Large intestine (tissue), 3 donors: Measurements from ENCODE around the gene AKAP11. TPM values are rescaled to one million over a fixed set of nuclear protein-coding genes. Genes with fewer than 3 reads are reported as not detected.
A peak's percentile ranks its signal among the peaks of the same experiment; 100 is the strongest.

Source experiments
- DNase-seq, 2 donors: peaks; one replicate each; pipeline versions ENCODE4 v3.0.0 to v3.0.0-alpha.2; 2013
- H3K27ac ChIP-seq: one replicate; pipeline ENCODE4 v1.5.1; 2013; ENCODE audit warnings: low read length
- H3K27me3 ChIP-seq: 2 replicates; pipeline ENCODE4 v1.6.1; 2013; ENCODE audit warnings: low read length; ENCODE audit not compliant: control insufficient read depth, insufficient read depth
- H3K36me3 ChIP-seq: 2 replicates; pipeline ENCODE4 v1.6.1; 2013; ENCODE audit warnings: low read length; ENCODE audit not compliant: control insufficient read depth, insufficient read depth
- H3K4me1 ChIP-seq: one replicate; pipeline ENCODE4 v1.6.1; 2013; ENCODE audit warnings: low read length; ENCODE audit not compliant: control insufficient read depth, insufficient read depth
- H3K4me3 ChIP-seq: one replicate; pipeline ENCODE4 v1.5.1; 2013; ENCODE audit warnings: low read length
- H3K9me3 ChIP-seq: one replicate; pipeline ENCODE4 v1.6.1; 2013; ENCODE audit warnings: mild to moderate bottlenecking, low read depth, low read length, moderate library complexity; ENCODE audit not compliant: control insufficient read depth
- WGBS: methylation state at CpG from one replicate; pipeline ENCODE4 v1.1.5; 2013; ENCODE audit warnings: low lambda C conversion rate; ENCODE audit not compliant: insufficient coverage; 5-methylcytosine and 5-hydroxymethylcytosine counted together
- polyA plus RNA-seq: library from polyadenylated mRNA; unstranded; fragments of 120-200 nt; gene quantifications from one replicate; pipeline ENCODE4 v1.2.1, GENCODE V29; 2013

Gene AKAP11
- polyA plus RNA-seq, 1 donor: 28.2 TPM

DNA sequence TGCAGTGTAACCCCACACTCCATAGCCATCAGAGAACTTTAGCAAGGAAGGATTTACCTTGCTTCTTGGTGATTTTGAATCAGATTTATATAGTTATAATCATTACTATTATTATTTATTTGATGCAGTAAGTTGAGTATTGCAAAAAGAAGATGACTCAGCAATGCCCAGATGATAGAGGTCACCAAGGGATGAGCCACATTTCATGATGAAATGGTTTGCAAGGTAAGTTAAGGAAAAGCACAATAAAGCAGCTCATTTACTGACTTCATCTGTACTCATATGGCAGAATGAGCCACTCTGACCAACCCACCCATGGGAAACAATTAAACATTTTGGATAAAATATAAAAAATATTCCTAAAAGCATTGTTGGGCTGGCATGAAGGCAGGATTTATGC, 59.1 kb downstream of the AKAP11 start:
- Histone ChIP-seq H3K36me3 (no peaks in the 10 kb centered on the region), H3K4me3 (no peak overlapping the region), H3K27ac (no peak overlapping the region), H3K9me3 (no peaks in the 10 kb centered on the region), H3K4me1 (peaks cover 4% of the 10 kb centered on the region), H3K27me3 (no peaks in the 10 kb centered on the region)
- DNase-seq: no peak

GRCh38 chr13:42333613-42334328, 61.8 kb downstream of the AKAP11 start:
- Histone ChIP-seq H3K4me3 (no peak overlapping the region), H3K27ac (no peak overlapping the region), H3K4me1 (no peaks in the 10 kb centered on the region), H3K36me3 (no peaks in the 10 kb centered on the region), H3K27me3 (no peaks in the 10 kb centered on the region), H3K9me3 (no peaks in the 10 kb centered on the region)
- DNase-seq: peak in 1 of 2 donors; percentile 10
- 60% methylated on average over 1 of the region's 12 CpGs for WGBS

DNA sequence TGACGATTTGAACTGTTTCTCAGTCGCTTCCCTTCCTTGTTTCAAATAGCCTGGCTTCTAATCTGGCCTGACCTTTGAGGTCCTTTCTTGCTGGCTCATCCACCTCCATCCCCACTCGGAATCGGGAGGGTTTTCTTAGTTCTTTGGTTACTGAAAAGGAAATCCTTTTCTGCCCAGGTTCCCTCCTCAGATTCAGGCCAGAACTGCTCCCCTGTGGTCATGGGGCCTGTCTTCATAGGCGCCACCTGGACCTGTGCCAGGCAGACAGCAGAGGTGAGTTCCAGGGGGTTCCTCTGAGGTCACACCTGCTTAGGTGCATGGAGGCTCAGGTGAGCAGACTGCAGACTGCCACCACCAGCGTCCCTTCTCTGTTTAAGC, 62.4 kb downstream of the AKAP11 start:
- no CpG with 5 or more reads among the region's 6 CpGs for WGBS
- Histone ChIP-seq H3K9me3 (no peaks in the 10 kb centered on the region), H3K4me3 (no peak overlapping the region), H3K4me1 (no peaks in the 10 kb centered on the region), H3K36me3 (no peaks in the 10 kb centered on the region), H3K27ac (no peak overlapping the region), H3K27me3 (no peaks in the 10 kb centered on the region)
- DNase-seq: peak in 1 of 2 donors; percentile 27

- H3K4me1 ChIP-seq: no peaks in the 10 kb centered on the region
- H3K4me3 ChIP-seq: no peak overlapping the region
- no peak overlapping the region for H3K27ac ChIP-seq
- WGBS: 94% methylated on average over 3 of the region's 7 CpGs
- H3K36me3 ChIP-seq: no peaks in the 10 kb centered on the region
- H3K27me3 ChIP-seq: no peaks in the 10 kb centered on the region
- no peak for DNase-seq
- H3K9me3 ChIP-seq: no peaks in the 10 kb centered on the region
Observed at GRCh38 chr13:42337808-42338600, 66.1 kb downstream of the AKAP11 start.

- WGBS: 100% methylated on average over 1 of the region's 3 CpGs
- no peak overlapping the region for H3K4me3 ChIP-seq
- no peaks in the 10 kb centered on the region for H3K36me3 ChIP-seq
- H3K27ac ChIP-seq: no peak overlapping the region
- no peak for DNase-seq
- no peaks in the 10 kb centered on the region for H3K27me3 ChIP-seq
- no peaks in the 10 kb centered on the region for H3K9me3 ChIP-seq
- no peaks in the 10 kb centered on the region for H3K4me1 ChIP-seq
Observed at GRCh38 chr13:42345367-42345766, 73.4 kb downstream of the AKAP11 start.

DNA sequence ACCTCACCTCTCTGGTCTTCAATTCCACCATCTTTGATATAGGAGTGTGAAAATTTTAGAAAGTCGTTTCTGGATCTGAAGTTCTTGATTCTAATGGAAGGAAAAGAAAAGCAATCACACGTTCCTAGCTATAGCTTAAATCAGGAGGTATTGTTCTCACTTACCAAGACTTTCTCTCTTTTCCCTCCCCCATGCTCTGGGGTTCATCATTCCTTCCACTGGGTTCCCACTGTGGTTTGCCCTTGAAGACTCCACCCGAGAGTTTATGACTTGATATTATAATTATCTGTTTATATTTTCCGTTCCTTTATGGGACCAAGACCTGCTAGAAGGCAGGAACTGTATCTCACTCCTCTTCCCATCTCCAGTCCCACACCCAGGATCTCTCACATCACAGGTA, 76.6 kb downstream of the AKAP11 start:
- DNase-seq: no peak
- WGBS: no CpG with 5 or more reads among the region's 4 CpGs
- no peaks in the 10 kb centered on the region for H3K4me1 ChIP-seq

GRCh38 chr13:42350141-42350540, 78.2 kb downstream of the AKAP11 start:
- H3K27ac ChIP-seq: no peak overlapping the region

More for the DNA sequence above, 76.6 kb downstream of the AKAP11 start:
- Histone ChIP-seq H3K4me3 (no peak overlapping the region), H3K9me3 (no peaks in the 10 kb centered on the region), H3K27ac (no peak overlapping the region), H3K27me3 (no peaks in the 10 kb centered on the region), H3K36me3 (no peaks in the 10 kb centered on the region)

GRCh38 chr13:42354241-42355091, 82.5 kb downstream of the AKAP11 start:
- Histone ChIP-seq H3K27ac (no peak overlapping the region), H3K4me3 (no peak overlapping the region), H3K27me3 (no peaks in the 10 kb centered on the region), H3K4me1 (no peaks in the 10 kb centered on the region), H3K9me3 (no peaks in the 10 kb centered on the region), H3K36me3 (no peaks in the 10 kb centered on the region)
- WGBS: no CpG with 5 or more reads among the region's 6 CpGs
- peak; percentile 1 to 5 for DNase-seq

More at GRCh38 chr13:42350141-42350540, 78.2 kb downstream of the AKAP11 start:
- DNase-seq: no peak
- no peaks in the 10 kb centered on the region for H3K27me3 ChIP-seq
- no peaks in the 10 kb centered on the region for H3K36me3 ChIP-seq
- H3K4me1 ChIP-seq: no peaks in the 10 kb centered on the region
- H3K9me3 ChIP-seq: no peaks in the 10 kb centered on the region
- H3K4me3 ChIP-seq: no peak overlapping the region
- WGBS: 20% methylated on average over 1 of the region's 4 CpGs

DNA sequence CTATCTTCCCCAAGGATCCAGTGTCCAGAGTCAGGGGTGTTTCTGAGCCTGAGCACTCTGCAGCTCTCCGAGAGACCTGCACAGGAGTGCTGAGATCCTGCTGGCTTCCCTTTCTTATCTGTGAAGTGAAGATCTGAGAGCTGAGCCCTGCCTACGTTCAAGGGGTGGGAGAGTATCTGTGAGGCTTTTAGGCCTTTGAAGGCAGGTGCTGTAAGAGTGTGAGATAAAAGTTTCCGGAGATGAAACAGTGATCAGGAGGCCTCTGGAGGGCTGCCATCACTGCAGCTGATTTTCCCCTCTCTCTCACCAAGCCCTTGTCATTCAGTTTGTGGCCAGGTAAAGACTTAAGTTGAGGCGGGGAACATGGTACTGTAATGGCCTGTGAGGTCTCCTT, 83.1 kb downstream of the AKAP11 start:
- WGBS: 17% methylated on average over 1 of the region's 4 CpGs
- no peaks in the 10 kb centered on the region for H3K36me3 ChIP-seq
- H3K4me1 ChIP-seq: no peaks in the 10 kb centered on the region
- no peak overlapping the region for H3K4me3 ChIP-seq
- DNase-seq: peak in 1 of 2 donors; percentile 2
- no peak overlapping the region for H3K27ac ChIP-seq
- H3K9me3 ChIP-seq: no peaks in the 10 kb centered on the region
- no peaks in the 10 kb centered on the region for H3K27me3 ChIP-seq

DNA sequence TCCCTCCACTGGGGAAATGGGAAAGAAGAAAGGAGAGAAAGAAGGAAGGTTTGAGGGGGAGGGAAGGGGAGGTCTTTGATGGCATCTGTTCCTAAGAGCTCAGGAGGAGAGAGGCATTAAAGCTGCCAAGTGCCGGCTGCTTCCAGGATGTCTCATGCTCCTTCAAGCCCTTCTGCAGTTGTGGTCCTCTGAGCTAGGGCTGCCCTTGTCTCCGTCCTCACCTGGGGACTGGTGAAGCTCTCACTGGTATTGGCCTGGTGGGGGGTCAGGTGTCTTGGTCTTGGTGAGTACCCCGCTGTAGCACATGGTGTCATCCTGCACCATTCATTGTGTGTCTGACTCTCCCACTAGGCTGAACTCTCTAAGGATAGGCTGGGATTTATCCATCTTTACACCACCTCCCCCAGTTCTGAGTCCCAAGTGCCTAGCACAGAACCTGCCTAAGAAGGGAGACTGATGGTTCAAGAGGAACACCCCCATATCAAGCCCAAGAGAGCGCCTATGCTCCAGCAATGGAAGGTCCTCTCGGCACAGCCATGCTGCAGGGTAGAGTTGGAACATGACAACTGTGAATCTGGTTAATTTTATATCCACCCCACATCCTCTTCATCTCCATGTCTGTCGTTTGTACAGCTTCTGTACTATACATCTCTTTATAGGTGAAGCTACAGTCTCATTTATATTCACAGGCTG, 83.7 kb downstream of the AKAP11 start:
- H3K4me3 ChIP-seq: no peak overlapping the region
- no peaks in the 10 kb centered on the region for H3K36me3 ChIP-seq
- no peaks in the 10 kb centered on the region for H3K9me3 ChIP-seq
- WGBS: no CpG with 5 or more reads among the region's 6 CpGs
- H3K4me1 ChIP-seq: no peaks in the 10 kb centered on the region
- H3K27ac ChIP-seq: no peak overlapping the region
- no peak for DNase-seq
- no peaks in the 10 kb centered on the region for H3K27me3 ChIP-seq
